GOT3 (cell line): ENCODE measurements around the gene SLC52A3.
"Not testable (repeated sequence)": the region's sequence is repeated elsewhere in the genome, so short reads cannot be mapped to it uniquely, and the experiment has no call there.

Source experiments
- DNase-seq: peaks from one replicate; lab custom pipeline; 2025; ENCODE audit warnings: mixed read lengths; lab: John Stamatoyannopoulos, UW

The SLC52A3 gene

GRCh38 chr20:728256-728944 is 39.9 kb downstream of the SLC52A3 start:
- no peak for DNase-seq

- no peak for DNase-seq
Observed at GRCh38 chr20:726160-726559, 42.1 kb downstream of the SLC52A3 start.

- no peak for DNase-seq
Observed at GRCh38 chr20:725491-725890, 42.8 kb downstream of the SLC52A3 start.

- DNase-seq, result not testable (repeated sequence)
Observed at GRCh38 chr20:724797-725196, 43.5 kb downstream of the SLC52A3 start.

- DNase-seq, result no peak
Observed at GRCh38 chr20:723756-724155, 44.5 kb downstream of the SLC52A3 start.

- no peak for DNase-seq
Observed at GRCh38 chr20:722822-723644, 45.3 kb downstream of the SLC52A3 start.

GRCh38 chr20:721876-722275 is 46.4 kb downstream of the SLC52A3 start:
- DNase-seq, result no peak

- no peak for DNase-seq
Observed at GRCh38 chr20:719816-720215, 48.5 kb downstream of the SLC52A3 start.

- no peak for DNase-seq
Observed at GRCh38 chr20:719068-719467, 49.2 kb downstream of the SLC52A3 start.

GRCh38 chr20:717832-718231 is 50.5 kb downstream of the SLC52A3 start:
- no peak for DNase-seq

- DNase-seq, result no peak
Observed at GRCh38 chr20:717271-717670, 51.0 kb downstream of the SLC52A3 start.

GRCh38 chr20:714453-714852 is 53.8 kb downstream of the SLC52A3 start:
- DNase-seq, result no peak

GRCh38 chr20:711576-711975 is 56.7 kb downstream of the SLC52A3 start:
- no peak for DNase-seq

GRCh38 chr20:710780-711450 is 57.4 kb downstream of the SLC52A3 start:
- DNase-seq, result no peak
